HepG2 (cell line): ENCODE measurements around the gene PCBP2. TPM values are rescaled to one million over a fixed set of nuclear protein-coding genes. Genes with fewer than 3 reads are reported as not detected.
A peak's percentile ranks its signal among the peaks of the same experiment; 100 is the strongest.

Source experiments
- AFF4 ChIP-seq: sonication (generic); formaldehyde crosslinking; IDR thresholded peaks from 2 replicates; pipeline ENCODE4 v1.4.0; 2020; ENCODE audit warnings: missing genetic modification reagents
- ATF1 ChIP-seq: IDR thresholded peaks from 2 replicates; pipeline ENCODE4 v1.6.1; 2016; ENCODE audit warnings: mild to moderate bottlenecking, control low read depth
- CHD4 ChIP-seq: fragments of 200-600 bp; sonication (generic); IDR thresholded peaks from 2 replicates; pipeline ENCODE4 v1.7.0; 2017; ENCODE audit warnings: mild to moderate bottlenecking, low read length, borderline replicate concordance
- ERF ChIP-seq: IDR thresholded peaks from 2 replicates; pipeline ENCODE4 v1.6.1; 2018; ENCODE audit warnings: missing biosample characterization, missing genetic modification reagents
- GATA4 ChIP-seq: sonication (generic); IDR thresholded peaks from 2 replicates; pipeline ENCODE4 v1.6.1; 2016; ENCODE audit warnings: antibody characterized with exemption, low read depth, borderline replicate concordance
- HIVEP1 ChIP-seq: sonication (generic); formaldehyde crosslinking; IDR thresholded peaks from 2 replicates; pipeline ENCODE4 v1.4.0; 2020; ENCODE audit warnings: mild to moderate bottlenecking, missing genetic modification reagents
- HNRNPL ChIP-seq: fragments of 200-400 bp; formaldehyde crosslinking; IDR thresholded peaks from 2 replicates; pipeline ENCODE4 v1.6.1; 2017; ENCODE audit warnings: mild to moderate bottlenecking, low read depth, low read length
- NCOA5 ChIP-seq: sonication (generic); formaldehyde crosslinking; IDR thresholded peaks from 2 replicates; pipeline ENCODE4 v1.4.0; 2020; ENCODE audit warnings: missing genetic modification reagents
- SMC3 ChIP-seq: IDR thresholded peaks from 2 replicates; pipeline ENCODE4 v1.6.1; 2011; ENCODE audit warnings: low read length, improper control_type of control experiment
- SNRNP70 ChIP-seq: fragments of 200-400 bp; formaldehyde crosslinking; IDR thresholded peaks from 2 replicates; pipeline ENCODE4 v1.6.1; 2017; ENCODE audit warnings: mild to moderate bottlenecking, low read depth, low read length, moderate library complexity
- SP4 ChIP-seq: sonication (generic); formaldehyde crosslinking; IDR thresholded peaks from 2 replicates; pipeline ENCODE4 v1.8.1; 2023; ENCODE audit warnings: mild to moderate bottlenecking, missing genetic modification reagents
- ZC3H13 ChIP-seq: sonication (generic); formaldehyde crosslinking; IDR thresholded peaks from 2 replicates; pipeline ENCODE4 v1.8.1; 2023; ENCODE audit warnings: mild to moderate bottlenecking, missing genetic modification reagents, moderate library complexity
- ZNF263 ChIP-seq: sonication (generic); formaldehyde crosslinking; IDR thresholded peaks from 2 replicates; pipeline ENCODE4 v1.4.0; 2020; ENCODE audit warnings: missing genetic modification reagents
- ZNF34 ChIP-seq: sonication (generic); formaldehyde crosslinking; IDR thresholded peaks from 2 replicates; pipeline ENCODE4 v1.4.0; 2020; ENCODE audit warnings: mild to moderate bottlenecking, missing genetic modification reagents, borderline replicate concordance
- ZNF512 ChIP-seq: sonication (generic); formaldehyde crosslinking; IDR thresholded peaks from 2 replicates; pipeline ENCODE4 v1.4.0; 2020; ENCODE audit warnings: mild to moderate bottlenecking, missing genetic modification reagents
- ZNF678 ChIP-seq: sonication (generic); formaldehyde crosslinking; IDR thresholded peaks from 2 replicates; pipeline ENCODE4 v1.4.0; 2020; ENCODE audit warnings: mild to moderate bottlenecking, missing genetic modification reagents
- ZNF7 ChIP-seq: IDR thresholded peaks from 2 replicates; pipeline ENCODE4 v1.6.1; 2016; ENCODE audit warnings: missing biosample characterization, missing genetic modification reagents
- polyA plus RNA-seq, 8 experiments: library from polyadenylated mRNA; depleted of rRNA in 3 of 8; stranded (reverse) in 7 of 8; unstranded in 1 of 8; fragments of >200 nt; fragmentation: Illumina TruSeq in 4 of 8; extraction: Trizol in 4 of 8; gene quantifications; 2 replicates each; pipeline versions ENCODE4 v1.2.1 to v1.2.3, GENCODE V29; 2011 to 2016; ENCODE audit warnings: low read depth in 4 of 8, missing spikeins in 1 of 8, mixed read lengths in 1 of 8; ENCODE audit not compliant: insufficient read depth in 1 of 8
- total RNA-seq, 5 experiments: library from RNA; depleted of rRNA; stranded (reverse); fragments of >200 nt; fragmentation: Illumina TruSeq; extraction: Trizol; gene quantifications; 2 replicates each; pipeline ENCODE4 v1.2.3, GENCODE V29; 2016; ENCODE audit warnings: low read depth in 1 of 5
- TF ChIP-seq, protein P1 (sequence below): sonication (generic); formaldehyde crosslinking; IDR thresholded peaks from 2 replicates; pipeline ENCODE4 v1.5.0; 2020; ENCODE audit warnings: missing genetic modification reagents, mild to moderate bottlenecking, borderline replicate concordance
- TF ChIP-seq, protein P2 (sequence below): sonication (generic); formaldehyde crosslinking; IDR thresholded peaks from 2 replicates; pipeline ENCODE4 v1.4.0; 2020; ENCODE audit warnings: missing genetic modification reagents, mild to moderate bottlenecking, borderline replicate concordance

PCBP2 gene
- total and polyA plus RNA-seq, 2 of the 13 experiments (the other 11 are each of a cell fraction or from before 2014, with no cell fraction given): 154 to 345 TPM

- no peak for TF ChIP-seq ZNF512
- TF ChIP-seq HNRNPL: no peak
- TF ChIP-seq ERF (CRISPR knock-in tag): no peak
- TF ChIP-seq, protein P1, sequence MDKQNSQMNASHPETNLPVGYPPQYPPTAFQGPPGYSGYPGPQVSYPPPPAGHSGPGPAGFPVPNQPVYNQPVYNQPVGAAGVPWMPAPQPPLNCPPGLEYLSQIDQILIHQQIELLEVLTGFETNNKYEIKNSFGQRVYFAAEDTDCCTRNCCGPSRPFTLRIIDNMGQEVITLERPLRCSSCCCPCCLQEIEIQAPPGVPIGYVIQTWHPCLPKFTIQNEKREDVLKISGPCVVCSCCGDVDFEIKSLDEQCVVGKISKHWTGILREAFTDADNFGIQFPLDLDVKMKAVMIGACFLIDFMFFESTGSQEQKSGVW (CRISPR knock-in tag): no peak
- no peak for TF ChIP-seq SNRNP70
- no peak for TF ChIP-seq NCOA5 (CRISPR knock-in tag)
- TF ChIP-seq ZNF263 (CRISPR knock-in tag): peak; percentile 86
- TF ChIP-seq, protein P2, sequence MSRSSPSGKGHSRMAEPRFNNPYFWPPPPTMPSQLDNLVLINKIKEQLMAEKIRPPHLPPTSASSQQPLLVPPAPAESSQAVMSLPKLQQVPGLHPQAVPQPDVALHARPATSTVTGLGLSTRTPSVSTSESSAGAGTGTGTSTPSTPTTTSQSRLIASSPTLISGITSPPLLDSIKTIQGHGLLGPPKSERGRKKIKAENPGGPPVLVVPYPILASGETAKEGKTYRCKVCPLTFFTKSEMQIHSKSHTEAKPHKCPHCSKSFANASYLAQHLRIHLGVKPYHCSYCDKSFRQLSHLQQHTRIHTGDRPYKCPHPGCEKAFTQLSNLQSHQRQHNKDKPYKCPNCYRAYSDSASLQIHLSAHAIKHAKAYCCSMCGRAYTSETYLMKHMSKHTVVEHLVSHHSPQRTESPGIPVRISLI (CRISPR knock-in tag): no peak
- no peak for TF ChIP-seq SMC3
- no peak for TF ChIP-seq SP4 (CRISPR knock-in tag)
- no peak for TF ChIP-seq CHD4
- no peak for TF ChIP-seq AFF4 (CRISPR knock-in tag)
- TF ChIP-seq ZNF678 (CRISPR knock-in tag): no peak
- TF ChIP-seq ZNF34 (CRISPR knock-in tag): no peak
- no peak for TF ChIP-seq HIVEP1 (CRISPR knock-in tag)
- TF ChIP-seq ZC3H13: peak; percentile 71; the same call in 1 of the 2 replicates
- TF ChIP-seq ZNF7 (CRISPR knock-in tag): no peak
- TF ChIP-seq ATF1 (CRISPR knock-in tag): no peak
- no peak for TF ChIP-seq GATA4
Measured at GRCh38 chr12:53499266-53500141, 47.6 kb downstream of the PCBP2 start, which contains the start of gene MAP3K12 (continued).
